GM12872 (cell line): ENCODE data around the gene GPC6.

Source experiments
- CTCF ChIP-seq: IDR thresholded peaks from 3 replicates; pipeline ENCODE4 v1.5.1; 2011; ENCODE audit warnings: low read depth, mild to moderate bottlenecking, low read length, moderate library complexity; ENCODE audit not compliant: insufficient read depth

Gene GPC6

GRCh38 chr13:93502987-93503615, 276.5 kb downstream of the GPC6 start:
- TF ChIP-seq CTCF: no peak

- no peak for TF ChIP-seq CTCF
Measured at GRCh38 chr13:93505104-93505952, 278.7 kb downstream of the GPC6 start.

- TF ChIP-seq CTCF: no peak
Measured at GRCh38 chr13:93511011-93511410, 284.4 kb downstream of the GPC6 start.

GRCh38 chr13:93515267-93515666, 288.7 kb downstream of the GPC6 start:
- TF ChIP-seq CTCF: no peak

- TF ChIP-seq CTCF: no peak
Measured at GRCh38 chr13:93517658-93518057, 291.1 kb downstream of the GPC6 start.

- no peak for TF ChIP-seq CTCF
Measured at GRCh38 chr13:93521307-93521706, 294.7 kb downstream of the GPC6 start.

- TF ChIP-seq CTCF: no peak
Measured at GRCh38 chr13:93522501-93522900, 295.9 kb downstream of the GPC6 start.
